H1 (cell line): ENCODE data around the gene SCAI. TPM values are rescaled to one million over a fixed set of nuclear protein-coding genes. Genes with fewer than 3 reads are reported as not detected.

Experiments
- CTCF ChIA-PET: fragments of 300-600 bp; sonication (Branson Sonifier 250); formaldehyde crosslinking; loops from one replicate; lab custom pipeline; 2021; ENCODE audit not compliant: partially characterized antibody; lab: Charles Lee
- POLR2A ChIA-PET: fragments of 300-600 bp; sonication (Branson Sonifier 250); formaldehyde crosslinking; loops from one replicate; lab custom pipeline; 2021; ENCODE audit warnings: inconsistent platforms; ENCODE audit not compliant: partially characterized antibody; lab: Charles Lee
- DNase-seq, 2 experiments: peaks; one replicate each; pipeline versions ENCODE4 v3.0.0 to v3.0.0-alpha.2; 2010 to 2022; ENCODE audit warnings: low spot score in 2 of 2, low read depth in 1 of 2, mixed read lengths in 1 of 2
- FAIRE-seq: peaks from 2 replicates; lab custom pipeline; 2011; peaks lifted over from hg19 to GRCh38; lab: Jason Lieb, UNC
- H2AFZ ChIP-seq: 2 replicates; pipeline ENCODE4 v1.8.1; 2012; ENCODE audit warnings: low read length, inconsistent platforms
- H2AK5ac ChIP-seq: 2 replicates; pipeline ENCODE4 v1.6.1; 2013; ENCODE audit warnings: low read depth, low read length
- H2BK120ac ChIP-seq: replicated peaks from 2 replicates; pipeline ENCODE3; 2013; ENCODE audit warnings: low read depth, low read length, inconsistent platforms
- H2BK12ac ChIP-seq: 2 replicates; pipeline ENCODE4 v1.6.1; 2013; ENCODE audit warnings: low read depth, low read length
- H2BK15ac ChIP-seq: 2 replicates; pipeline ENCODE4 v1.6.1; 2013; ENCODE audit warnings: low read length
- H2BK20ac ChIP-seq: 2 replicates; pipeline ENCODE4 v1.6.1; 2013; ENCODE audit warnings: low read length
- H2BK5ac ChIP-seq: 2 replicates; pipeline ENCODE4 v1.6.1; 2013; ENCODE audit warnings: low read depth, low read length
- H3K14ac ChIP-seq: 2 replicates; pipeline ENCODE4 v1.6.1; 2013; ENCODE audit warnings: inconsistent platforms; ENCODE audit not compliant: insufficient read length
- H3K18ac ChIP-seq: 2 replicates; pipeline ENCODE4 v1.6.1; 2013; ENCODE audit warnings: low read length; ENCODE audit errors: extremely low read depth
- H3K23ac ChIP-seq: 2 replicates; pipeline ENCODE4 v1.6.1; 2013; ENCODE audit warnings: inconsistent platforms; ENCODE audit not compliant: insufficient read length
- H3K23me2 ChIP-seq: 2 replicates; pipeline ENCODE4 v1.6.1; 2013; ENCODE audit warnings: low read depth, low read length
- H3K27ac ChIP-seq: 2 replicates; pipeline ENCODE4 v1.6.1; 2011; ENCODE audit warnings: low read depth, low read length, inconsistent platforms
- H3K27me3 ChIP-seq, 4 experiments: replicated peaks in 1 of 4; 1 replicate in 1 of 4; 2 replicates in 3 of 4; pipeline versions ENCODE4 v1.6.1 to v1.8.1; 2011 to 2013; ENCODE audit warnings: low read length in 3 of 4, mild to moderate bottlenecking in 3 of 4, inconsistent platforms in 2 of 4, mixed read lengths in 2 of 4, moderate library complexity in 1 of 4; ENCODE audit not compliant: control insufficient read depth in 3 of 4, insufficient read depth in 3 of 4; ENCODE audit errors: extremely low read depth in 1 of 4
- H3K36me3 ChIP-seq, 4 experiments: 2 replicates each; pipeline versions ENCODE4 v1.6.1 to v1.8.1; 2011 to 2013; ENCODE audit warnings: mild to moderate bottlenecking in 4 of 4, low read length in 3 of 4, moderate library complexity in 2 of 4, control low read depth in 1 of 4, inconsistent platforms in 1 of 4; ENCODE audit not compliant: insufficient read depth in 4 of 4, control insufficient read depth in 2 of 4
- H3K4ac ChIP-seq: replicated peaks from 2 replicates; pipeline ENCODE3; 2013; ENCODE audit warnings: low read length, low read depth, mixed read lengths, inconsistent platforms; ENCODE audit not compliant: insufficient read length
- H3K4me1 ChIP-seq, 4 experiments: replicated peaks in 1 of 4; 1 replicate in 1 of 4; 2 replicates in 3 of 4; pipeline versions ENCODE4 v1.6.1 to v1.8.1; 2011 to 2013; ENCODE audit warnings: low read length in 3 of 4, inconsistent platforms in 2 of 4, mixed read lengths in 1 of 4; ENCODE audit not compliant: insufficient read depth in 4 of 4, control insufficient read depth in 3 of 4
- H3K4me2 ChIP-seq, 2 experiments: 2 replicates each; pipeline versions ENCODE4 v1.6.1 to v1.8.1; 2011 to 2013; ENCODE audit warnings: low read depth in 2 of 2, low read length in 2 of 2, control low read depth in 1 of 2, inconsistent platforms in 1 of 2, mild to moderate bottlenecking in 1 of 2; ENCODE audit not compliant: insufficient read depth in 1 of 2
- H3K4me3 ChIP-seq, 4 experiments: fragments of 200-600, 300-600 bp in 1 of 4; sonication (generic), shearing (Covaris generic), sonication (Bioruptor Twin) in 1 of 4; 2 replicates each; pipeline versions ENCODE4 v1.5.1 to v1.8.1; 2011 to 2016; ENCODE audit warnings: low read length in 4 of 4, low read depth in 3 of 4, control low read depth in 2 of 4, inconsistent platforms in 2 of 4, mild to moderate bottlenecking in 2 of 4, mixed read lengths in 1 of 4, moderate library complexity in 1 of 4; ENCODE audit not compliant: insufficient read depth in 2 of 4; ENCODE audit errors: extremely low read depth in 1 of 4
- H3K56ac ChIP-seq: replicated peaks from 2 replicates; pipeline ENCODE3; 2013; ENCODE audit warnings: low read depth, mild to moderate bottlenecking, mixed read lengths, low read length, inconsistent platforms; ENCODE audit not compliant: insufficient read length
- H3K79me1 ChIP-seq: 2 replicates; pipeline ENCODE4 v1.6.1; 2013; ENCODE audit warnings: low read depth, low read length, control low read depth
- H3K79me2 ChIP-seq, 2 experiments: 2 replicates each; pipeline versions ENCODE4 v1.6.1 to v1.8.1; 2012 to 2013; ENCODE audit warnings: low read length in 2 of 2, mild to moderate bottlenecking in 2 of 2, inconsistent platforms in 1 of 2; ENCODE audit not compliant: insufficient read depth in 2 of 2, control insufficient read depth in 1 of 2
- H3K9ac ChIP-seq, 4 experiments: replicated peaks in 1 of 4; 1 replicate in 1 of 4; 2 replicates in 3 of 4; pipeline versions ENCODE4 v1.6.1 to v1.8.1; 2011 to 2013; ENCODE audit warnings: low read depth in 3 of 4, low read length in 3 of 4, control low read depth in 2 of 4, mild to moderate bottlenecking in 2 of 4, moderate library complexity in 2 of 4, inconsistent platforms in 1 of 4; ENCODE audit errors: extremely low read depth in 1 of 4
- H3K9me3 ChIP-seq, 2 experiments: 2 replicates each; pipeline versions ENCODE4 v1.6.1 to v1.8.1; 2012 to 2013; ENCODE audit warnings: mild to moderate bottlenecking in 2 of 2, moderate library complexity in 2 of 2, control low read depth in 1 of 2, inconsistent platforms in 1 of 2, low read depth in 1 of 2, low read length in 1 of 2, mixed read lengths in 1 of 2; ENCODE audit not compliant: insufficient read depth in 2 of 2
- H4K20me1 ChIP-seq, 2 experiments: replicated peaks in 1 of 2; 2 replicates each; pipeline versions ENCODE3 to v1.8.1; 2011 to 2013; ENCODE audit warnings: inconsistent platforms in 2 of 2, low read length in 2 of 2, mild to moderate bottlenecking in 1 of 2; ENCODE audit not compliant: insufficient read depth in 2 of 2, control insufficient read depth in 1 of 2
- H4K5ac ChIP-seq: 2 replicates; pipeline ENCODE4 v1.6.1; 2013; ENCODE audit warnings: low read length, low read depth, mixed read lengths, inconsistent platforms; ENCODE audit not compliant: insufficient read length
- H4K8ac ChIP-seq: 2 replicates; pipeline ENCODE4 v1.8.0; 2013; ENCODE audit warnings: mild to moderate bottlenecking, moderate library complexity, low read length, inconsistent platforms; ENCODE audit not compliant: insufficient read depth; ENCODE audit errors: extremely low read depth
- H4K91ac ChIP-seq: replicated peaks from 2 replicates; pipeline ENCODE3; 2013; ENCODE audit warnings: low read length, mixed read lengths, inconsistent platforms; ENCODE audit not compliant: insufficient read length
- BCL11A ChIP-seq, 2 experiments: IDR thresholded peaks; one replicate each; pipeline ENCODE4 v1.6.1; 2011; ENCODE audit warnings: low read depth in 2 of 2, low read length in 2 of 2, mild to moderate bottlenecking in 2 of 2
- CBX5 ChIP-seq: fragments of 300-800, 300-1000 bp; sonication (generic); IDR thresholded peaks from 2 replicates; pipeline ENCODE4 v1.7.1; 2016; ENCODE audit warnings: antibody characterized with exemption, low read length, low read depth
- CREB1 ChIP-seq: IDR thresholded peaks from 2 replicates; pipeline ENCODE4 v1.6.1; 2012; ENCODE audit warnings: inconsistent platforms
- HDAC2 ChIP-seq, 2 experiments: fragments of 300-600 bp in 1 of 2; sonication (generic) in 1 of 2; IDR thresholded peaks; 2 replicates each; pipeline ENCODE4 v1.6.1; 2011 to 2012; ENCODE audit warnings: low read depth in 2 of 2, low read length in 2 of 2, mild to moderate bottlenecking in 2 of 2, moderate library complexity in 2 of 2, borderline replicate concordance in 1 of 2, inconsistent platforms in 1 of 2
- KDM1A ChIP-seq: fragments of 200-600, 300-600 bp; sonication (generic); IDR thresholded peaks from 2 replicates; pipeline ENCODE4 v1.7.1; 2016; ENCODE audit warnings: mild to moderate bottlenecking, low read length, borderline replicate concordance
- KDM4A ChIP-seq: IDR thresholded peaks from one replicate; pipeline ENCODE4 v1.7.1; 2012; ENCODE audit warnings: low read depth, mild to moderate bottlenecking, moderate library complexity, low read length, inconsistent platforms; ENCODE audit not compliant: severe bottlenecking
- SUZ12 ChIP-seq: fragments of 200-600 bp; sonication (generic); IDR thresholded peaks from 2 replicates; pipeline ENCODE4 v1.6.1; 2012; ENCODE audit warnings: mild to moderate bottlenecking, inconsistent platforms, low read length, moderate library complexity, mixed read lengths
- WGBS, 2 experiments: shearing (Covaris generic) in 1 of 2; methylation state at CpG; one replicate each; pipeline versions ENCODE4 v1.1.6 to v1.1.7; 2013 to 2015; ENCODE audit warnings: low lambda C conversion rate in 2 of 2, mixed read lengths in 2 of 2, inconsistent platforms in 1 of 2, low coverage in 1 of 2, missing lambda C conversion rate in 1 of 2; ENCODE audit not compliant: insufficient replicate concordance in 2 of 2, insufficient coverage in 1 of 2, insufficient read length in 1 of 2; ENCODE audit errors: extremely low coverage in 1 of 2, missing lambda C conversion rate in 1 of 2; 5-methylcytosine and 5-hydroxymethylcytosine counted together
- polyA plus RNA-seq, 7 experiments: library from polyadenylated mRNA; depleted of rRNA in 3 of 7; stranded (reverse) in 5 of 7; unstranded in 2 of 7; fragments of >200 nt in 5 of 7; fragments of 200-250 nt in 2 of 7; gene quantifications; 1 replicate in 5 of 7; 2 replicates in 1 of 7; 4 replicates in 1 of 7; pipeline versions ENCODE4 v1.2.1 to v1.2.3, GENCODE V29; 2011 to 2013; ENCODE audit warnings: missing spikeins in 2 of 7, mixed read lengths in 2 of 7
- total RNA-seq: library from RNA; stranded (reverse); fragmentation: NEBNext Ultra II Directional; extraction: Animal tissue kit (Norgen Biotek cat#: 25700); gene quantifications from 2 replicates; pipeline ENCODE4 v1.2.1, GENCODE V29; 2021
- TF ChIP-seq, protein P1 (sequence below): IDR thresholded peaks from 2 replicates; pipeline ENCODE4 v1.6.1; 2011; ENCODE audit warnings: low read length, improper control_type of control experiment

Gene SCAI
- total and polyA plus RNA-seq, 2 of the 8 experiments (the other 6 are each of a cell fraction or from before 2014, with no cell fraction given): 6.4 to 19.8 TPM

DNA sequence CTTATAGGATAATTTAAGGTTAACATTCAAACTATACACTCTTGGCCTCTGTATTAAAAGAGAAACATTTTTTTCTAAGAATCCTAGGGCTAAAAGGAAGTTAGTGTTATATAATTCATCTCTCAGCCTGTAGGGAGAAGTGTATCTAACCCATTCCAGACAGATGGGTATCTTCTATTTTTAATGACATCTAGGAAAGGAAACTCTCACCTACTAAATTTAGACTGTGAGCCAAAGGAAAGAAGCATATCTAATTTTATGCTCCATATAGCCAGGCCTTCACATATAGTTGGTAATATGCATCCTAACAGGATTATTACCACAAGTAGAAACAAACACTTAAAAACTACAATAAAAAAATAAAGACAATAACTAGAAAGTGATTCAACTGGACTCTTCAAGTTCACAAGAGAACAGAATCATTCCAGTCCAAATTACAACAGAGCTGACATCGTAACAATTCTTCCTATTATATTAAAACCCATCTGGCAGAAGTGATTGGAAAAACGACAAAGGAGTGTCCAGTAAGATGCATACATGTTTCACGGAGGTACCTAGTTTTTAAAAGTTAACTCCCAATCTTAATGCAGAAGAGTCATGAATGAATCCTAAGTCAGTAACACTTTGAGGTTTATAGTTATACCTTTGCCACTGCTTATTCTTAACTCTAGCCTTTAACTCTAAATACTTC, 39.4 kb downstream of the SCAI start:
- Histone ChIP-seq H2AK5ac (no peak overlapping the region), H2BK5ac (no peak overlapping the region), H4K91ac (no peak overlapping the region), H3K4me2 (no peak overlapping the region), H3K4me1 (no peaks in the 10 kb centered on the region), H3K27ac (no peak overlapping the region), H2BK12ac (no peak overlapping the region), H3K9ac (no peak overlapping the region), H4K20me1 (peaks cover 0 to 3% of the 10 kb centered on the region in 2 experiments), H3K9me3 (peaks cover 0 to 3% of the 10 kb centered on the region in 2 experiments; a peak in 1 of 4 replicates), H3K14ac (no peak overlapping the region), H4K8ac (no peak overlapping the region), H3K27me3 (no peaks in the 10 kb centered on the region), H3K56ac (no peak overlapping the region), H3K4ac (no peak overlapping the region), H3K79me2 (peaks cover 0 to 14% of the 10 kb centered on the region in 2 experiments; a peak in 2 of 4 replicates), H2BK120ac (no peak overlapping the region), H2BK15ac (no peak overlapping the region), H2BK20ac (no peak overlapping the region), H3K4me3 (no peak overlapping the region), H3K79me1 (peaks cover 4% of the 10 kb centered on the region; the same call in 1 of the 2 replicates), H3K23ac (no peak overlapping the region), H2AFZ (no peak overlapping the region), H4K5ac (no peak overlapping the region), H3K36me3 (peaks cover 0 to 3% (median 0%) of the 10 kb centered on the region in 4 experiments; a peak in 1 of 8 replicates), H3K18ac (no peak overlapping the region), H3K23me2 (no peaks in the 10 kb centered on the region)
- CTCF ChIA-PET: no interaction called here
- WGBS, 2 experiments: 92% methylated on average over 3 of the region's 3 CpGs; no CpG with 5 or more reads in 1 of the 2 experiments
- TF ChIP-seq, protein P1, sequence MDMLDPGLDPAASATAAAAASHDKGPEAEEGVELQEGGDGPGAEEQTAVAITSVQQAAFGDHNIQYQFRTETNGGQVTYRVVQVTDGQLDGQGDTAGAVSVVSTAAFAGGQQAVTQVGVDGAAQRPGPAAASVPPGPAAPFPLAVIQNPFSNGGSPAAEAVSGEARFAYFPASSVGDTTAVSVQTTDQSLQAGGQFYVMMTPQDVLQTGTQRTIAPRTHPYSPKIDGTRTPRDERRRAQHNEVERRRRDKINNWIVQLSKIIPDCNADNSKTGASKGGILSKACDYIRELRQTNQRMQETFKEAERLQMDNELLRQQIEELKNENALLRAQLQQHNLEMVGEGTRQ: no peak
- no peak for TF ChIP-seq SUZ12
- TF ChIP-seq KDM4A: no peak
- no peak for TF ChIP-seq KDM1A
- no peak for TF ChIP-seq BCL11A (IDR thresholded peaks at IDR 0.05; ENCODE audit: low read depth in 2 of 2, low read length in 2 of 2)
- TF ChIP-seq CBX5: no peak
- TF ChIP-seq HDAC2 (IDR thresholded peaks at IDR 0.05; ENCODE audit: borderline replicate concordance in 1 of 2, low read depth in 2 of 2, low read length in 2 of 2): no peak
- TF ChIP-seq CREB1: no peak
- no peak for FAIRE-seq
- POLR2A ChIA-PET: no interaction called here
- DNase-seq: no peak
